GM12874 (cell line): Measurements from ENCODE around the gene IGF1.

Experiments used
- TF ChIP-seq, protein P1 (sequence below): IDR thresholded peaks from 2 replicates; pipeline ENCODE4 v1.5.1; 2011; ENCODE audit warnings: low read depth, mild to moderate bottlenecking, control low read depth, low read length, moderate library complexity; ENCODE audit not compliant: insufficient read depth

IGF1 gene

DNA sequence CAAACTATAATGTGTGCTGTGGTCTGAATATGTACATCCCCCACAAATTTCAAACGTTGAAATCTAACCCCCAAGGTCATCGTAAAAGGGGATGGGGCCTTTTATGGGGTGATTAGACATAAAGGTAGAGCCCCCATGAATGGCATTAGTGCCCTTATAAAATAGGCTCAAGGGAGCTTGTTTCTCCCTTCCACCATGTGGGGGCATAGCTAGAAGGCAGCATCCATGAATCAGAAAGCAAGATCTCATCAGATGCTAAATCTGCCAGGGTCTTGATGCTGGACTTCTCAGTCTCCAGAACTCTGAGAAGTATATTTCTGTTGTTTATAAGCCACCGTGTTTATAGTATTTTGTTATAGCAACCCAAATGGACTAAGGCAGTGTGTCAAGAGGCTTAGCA lies 33.4 kb upstream of the IGF1 start:
- TF ChIP-seq, protein P1, sequence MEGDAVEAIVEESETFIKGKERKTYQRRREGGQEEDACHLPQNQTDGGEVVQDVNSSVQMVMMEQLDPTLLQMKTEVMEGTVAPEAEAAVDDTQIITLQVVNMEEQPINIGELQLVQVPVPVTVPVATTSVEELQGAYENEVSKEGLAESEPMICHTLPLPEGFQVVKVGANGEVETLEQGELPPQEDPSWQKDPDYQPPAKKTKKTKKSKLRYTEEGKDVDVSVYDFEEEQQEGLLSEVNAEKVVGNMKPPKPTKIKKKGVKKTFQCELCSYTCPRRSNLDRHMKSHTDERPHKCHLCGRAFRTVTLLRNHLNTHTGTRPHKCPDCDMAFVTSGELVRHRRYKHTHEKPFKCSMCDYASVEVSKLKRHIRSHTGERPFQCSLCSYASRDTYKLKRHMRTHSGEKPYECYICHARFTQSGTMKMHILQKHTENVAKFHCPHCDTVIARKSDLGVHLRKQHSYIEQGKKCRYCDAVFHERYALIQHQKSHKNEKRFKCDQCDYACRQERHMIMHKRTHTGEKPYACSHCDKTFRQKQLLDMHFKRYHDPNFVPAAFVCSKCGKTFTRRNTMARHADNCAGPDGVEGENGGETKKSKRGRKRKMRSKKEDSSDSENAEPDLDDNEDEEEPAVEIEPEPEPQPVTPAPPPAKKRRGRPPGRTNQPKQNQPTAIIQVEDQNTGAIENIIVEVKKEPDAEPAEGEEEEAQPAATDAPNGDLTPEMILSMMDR: no peak

GRCh38 chr12:102513272-102513671 lies 32.9 kb upstream of the IGF1 start:
- TF ChIP-seq, protein P1: no peak

DNA sequence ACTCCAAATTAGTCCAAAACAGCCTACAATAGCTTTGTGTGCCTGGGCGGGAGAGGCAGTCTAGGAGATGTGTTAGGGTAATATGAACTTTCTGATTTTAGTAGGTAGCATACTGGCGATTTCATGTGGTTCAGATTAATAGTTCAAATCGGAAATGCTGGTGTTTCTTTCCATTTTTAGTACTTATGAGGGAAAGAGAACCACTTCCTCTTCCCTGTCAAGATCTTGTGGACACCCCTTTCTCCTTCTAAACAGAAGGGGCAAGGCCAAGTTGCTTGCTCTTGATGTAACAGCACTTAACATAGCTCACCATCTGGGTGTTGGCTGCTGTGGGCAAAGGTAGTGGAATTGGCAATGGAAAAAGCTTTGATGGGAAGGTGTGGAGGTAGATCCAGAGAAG lies 32.2 kb upstream of the IGF1 start:
- TF ChIP-seq, protein P1: no peak

DNA sequence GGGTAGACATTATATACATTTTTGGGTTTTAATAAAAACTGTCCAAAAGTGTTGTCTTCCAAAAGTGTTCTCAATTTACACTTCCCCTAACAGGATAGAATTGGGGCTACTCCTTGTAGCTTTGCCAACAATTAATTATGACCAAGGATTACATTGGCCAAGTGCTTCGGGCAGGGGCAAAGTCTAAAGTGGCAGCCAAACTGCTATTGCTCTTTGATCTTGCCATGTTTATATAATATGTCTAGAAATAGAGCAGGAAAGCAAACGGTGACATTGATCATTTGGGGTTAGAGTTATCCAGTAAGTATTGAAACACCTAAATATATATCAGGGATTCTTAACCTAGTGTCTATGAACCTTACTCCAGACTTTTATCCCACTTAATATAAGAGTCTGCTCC lies 31.2 kb upstream of the IGF1 start:
- TF ChIP-seq, protein P1: no peak

DNA sequence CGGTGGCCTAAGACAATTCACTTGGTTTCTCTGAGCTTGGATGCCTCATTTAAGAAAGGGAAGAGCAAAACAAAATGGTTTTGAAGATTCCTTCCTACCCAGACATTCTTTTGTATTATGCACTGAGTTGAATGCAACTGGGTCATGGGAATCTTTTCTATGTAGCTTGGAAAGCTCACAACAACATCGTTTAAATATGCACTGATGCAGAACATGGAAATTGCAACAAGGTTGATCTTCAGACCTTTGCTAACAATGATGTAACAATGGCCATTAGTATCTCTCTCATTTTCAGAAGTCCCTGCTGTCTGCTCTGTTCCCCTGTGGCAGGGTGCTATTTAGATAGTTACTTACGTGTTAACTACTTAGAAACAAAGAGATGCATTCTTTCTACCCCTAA lies 30.1 kb upstream of the IGF1 start:
- TF ChIP-seq, protein P1: no peak

GRCh38 chr12:102510031-102510430 lies 29.7 kb upstream of the IGF1 start:
- TF ChIP-seq, protein P1: no peak

DNA sequence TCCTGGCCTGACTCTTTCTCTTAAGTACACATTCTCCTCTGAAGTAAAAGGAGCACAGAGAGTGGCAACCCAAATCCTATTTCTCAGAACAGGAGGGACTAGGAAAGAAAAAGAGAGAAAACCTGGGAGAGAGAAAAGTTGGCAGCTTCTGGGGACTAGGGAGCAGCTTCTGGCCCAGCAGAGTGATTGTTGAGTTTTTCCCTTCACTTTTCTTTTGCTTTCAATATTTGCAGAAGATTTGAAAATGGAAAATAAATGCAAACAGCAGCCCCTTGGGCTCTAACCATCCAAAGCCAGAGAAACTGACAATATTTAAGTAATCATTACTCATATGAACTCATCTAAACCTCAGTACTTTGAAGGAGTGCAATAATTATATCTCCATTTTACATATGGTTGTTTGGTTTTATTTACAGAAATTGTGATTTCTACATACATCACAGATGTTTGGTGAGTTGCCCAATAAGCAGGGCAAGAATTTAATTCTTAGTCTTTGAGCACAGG lies 28.8 kb upstream of the IGF1 start:
- TF ChIP-seq, protein P1: no peak
